ENCODE measurements around the gene SECISBP2. TPM values are rescaled to one million over a fixed set of nuclear protein-coding genes. Genes with fewer than 3 reads are reported as not detected.

The SECISBP2 gene
- total and polyA plus RNA-seq, 5 experiments from 2014 or later: 19.6 to 112 (median 27.9) TPM

DNA sequence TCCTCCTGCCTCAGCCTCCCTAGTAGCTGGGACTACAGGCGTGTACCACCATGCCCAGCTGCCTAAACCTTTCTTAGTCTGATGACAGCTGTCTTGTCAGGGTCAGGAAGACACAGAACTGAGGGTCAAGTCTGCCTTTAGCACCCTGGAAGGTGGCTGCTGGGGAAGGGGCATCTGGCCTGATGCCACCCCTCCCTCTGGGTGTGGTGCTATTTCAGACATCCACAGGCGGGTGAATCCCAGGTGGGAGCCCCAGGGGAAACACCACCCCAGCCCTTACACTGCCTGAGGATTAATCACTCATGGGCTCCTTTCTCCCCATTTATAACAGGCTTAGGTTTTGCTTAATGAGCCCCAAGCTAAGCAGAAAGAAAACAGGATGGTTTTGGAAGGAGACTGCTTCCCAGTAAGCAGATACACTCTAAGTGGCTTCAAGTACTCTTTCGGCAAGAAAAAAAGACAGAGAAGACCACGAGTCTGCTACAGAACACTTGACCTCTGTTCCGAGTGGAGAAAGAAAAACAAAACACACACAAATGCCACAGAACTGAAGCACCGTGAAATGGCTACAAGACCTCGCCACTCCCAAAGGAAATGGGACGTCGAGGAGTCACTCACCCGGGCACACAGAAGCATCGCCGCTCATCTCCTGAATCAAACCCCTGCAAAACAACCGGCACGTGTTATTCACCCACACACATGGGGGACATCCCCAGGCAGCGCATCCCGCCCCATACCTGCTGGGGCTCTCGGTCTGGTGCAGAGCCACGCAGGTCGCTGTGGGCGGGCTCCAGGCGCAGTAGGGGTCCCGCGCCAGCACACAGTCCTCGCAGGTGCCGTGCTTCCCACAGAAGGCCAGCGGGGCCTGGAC lies 62.4 kb downstream of the SECISBP2 start:
- DNase-seq: no peak
- H3K4me3 Mint-ChIP-seq: peak overlapping the region in 3 of 10 donors; percentile 12 to 26 (median 14)
- no peaks in the 10 kb centered on the region for H3K9me3 Mint-ChIP-seq
- H3K27ac Mint-ChIP-seq: peak overlapping the region in 9 of 10 donors; percentile 36 to 95 (median 78)
- H3K27me3 Mint-ChIP-seq: no peaks in the 10 kb centered on the region
- POLR2A ChIA-PET: interaction anchor here (0.9 to 1.1 kb wide), 2 partner anchors 15 to 168 kb away, joined by 3 to 4 read pairs; no protein-coding TSS in a partner anchor
- no peak for ATAC-seq
- peaks cover 34 to 69% (median 56%) of the 10 kb centered on the region in 4 donors for H3K4me1 Mint-ChIP-seq
- H3K36me3 Mint-ChIP-seq: peaks cover 4 to 88% (median 36%) of the 10 kb centered on the region in 3 donors

DNA sequence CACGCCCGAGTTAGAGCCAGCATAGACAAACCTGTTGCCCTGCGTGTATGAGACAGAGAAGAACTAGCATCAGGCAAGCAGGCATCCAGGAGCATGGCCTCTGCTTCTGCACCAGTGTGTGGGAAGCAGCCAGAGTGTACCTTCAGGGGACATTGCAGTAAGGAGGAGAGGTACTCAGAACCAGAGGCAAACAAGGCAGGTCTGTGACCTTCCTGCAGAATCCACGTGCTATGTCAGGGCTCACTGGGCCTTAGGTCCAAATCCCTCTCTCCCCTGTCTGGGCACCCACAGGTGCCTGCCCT lies 63.0 kb downstream of the SECISBP2 start:
- DNase-seq (no peak), ATAC-seq (no peak)
- Mint-ChIP-seq H3K27ac (peak overlapping the region in 8 of 10 donors; percentile 22 to 95 (median 75)), H3K4me1 (peaks cover 31 to 68% (median 51%) of the 10 kb centered on the region in 4 donors), H3K27me3 (no peaks in the 10 kb centered on the region), H3K4me3 (peak overlapping the region in 1 of 10 donors; percentile 14), H3K9me3 (no peaks in the 10 kb centered on the region), H3K36me3 (peaks cover 4 to 93% (median 39%) of the 10 kb centered on the region in 3 donors)
- POLR2A ChIA-PET: no interaction called here

DNA sequence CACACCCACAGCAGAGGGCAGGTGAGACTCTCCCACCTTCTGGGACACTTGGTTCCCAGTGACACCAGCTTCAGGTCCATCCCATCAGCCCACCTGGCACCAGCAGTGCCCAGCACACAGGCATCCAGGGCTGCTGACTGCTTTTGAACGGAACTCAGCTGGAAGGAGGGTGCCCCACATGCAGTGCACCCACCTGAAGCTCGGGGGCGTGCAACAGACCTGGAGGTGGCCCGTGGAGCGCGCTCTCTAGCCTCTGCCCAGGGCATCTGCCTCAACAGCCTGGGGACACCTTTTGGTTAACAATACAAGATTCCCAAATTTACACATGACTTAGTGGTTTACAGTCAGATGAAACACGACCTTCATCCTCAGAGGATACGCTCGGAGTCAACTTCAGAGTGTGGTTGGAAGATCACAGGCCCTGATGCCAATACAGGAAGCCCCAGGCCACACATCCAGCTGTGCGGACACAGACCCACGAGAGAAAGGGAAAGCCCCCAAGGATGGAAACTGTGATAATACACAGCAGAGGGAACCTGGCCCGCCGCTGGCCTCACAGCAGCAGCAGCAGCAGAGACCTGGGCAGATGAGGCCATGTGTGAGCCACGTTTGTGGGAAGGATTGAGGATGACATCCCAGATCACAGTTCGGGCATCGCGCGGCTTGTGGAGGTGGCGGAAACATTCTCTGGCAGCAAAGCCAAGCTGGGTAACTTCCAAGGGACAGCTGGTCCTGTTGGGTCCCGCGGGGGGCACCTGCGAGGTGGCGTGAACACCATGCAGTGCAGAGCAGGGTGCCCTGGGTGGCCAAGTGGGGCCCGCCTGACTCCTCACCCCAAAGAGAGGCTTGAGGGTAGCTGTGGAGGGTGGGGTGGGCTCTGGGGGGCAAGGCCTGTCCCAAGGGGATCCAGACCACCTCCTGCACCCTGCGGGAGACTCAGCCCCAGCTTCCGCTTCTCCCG lies 64.0 kb downstream of the SECISBP2 start:
- H3K36me3 Mint-ChIP-seq: peaks cover 0 to 94% (median 42%) of the 10 kb centered on the region in 3 donors
- peak overlapping the region in 9 of 10 donors; percentile 56 to 95 (median 80) for H3K27ac Mint-ChIP-seq
- POLR2A ChIA-PET: interaction anchor here (0.6 to 1.8 kb wide), 4 partner anchors 9 to 1980 kb away, joined by 3 to 7 read pairs (median 4); no protein-coding TSS in a partner anchor
- no peaks in the 10 kb centered on the region for H3K27me3 Mint-ChIP-seq
- no peak for DNase-seq
- H3K4me1 Mint-ChIP-seq: peaks cover 26 to 60% (median 43%) of the 10 kb centered on the region in 4 donors
- H3K9me3 Mint-ChIP-seq: no peaks in the 10 kb centered on the region
- H3K4me3 Mint-ChIP-seq: peak overlapping the region in 4 of 10 donors; percentile 15 to 56 (median 28)
- ATAC-seq: peak in 1 of 2 donors; percentile 32

DNA sequence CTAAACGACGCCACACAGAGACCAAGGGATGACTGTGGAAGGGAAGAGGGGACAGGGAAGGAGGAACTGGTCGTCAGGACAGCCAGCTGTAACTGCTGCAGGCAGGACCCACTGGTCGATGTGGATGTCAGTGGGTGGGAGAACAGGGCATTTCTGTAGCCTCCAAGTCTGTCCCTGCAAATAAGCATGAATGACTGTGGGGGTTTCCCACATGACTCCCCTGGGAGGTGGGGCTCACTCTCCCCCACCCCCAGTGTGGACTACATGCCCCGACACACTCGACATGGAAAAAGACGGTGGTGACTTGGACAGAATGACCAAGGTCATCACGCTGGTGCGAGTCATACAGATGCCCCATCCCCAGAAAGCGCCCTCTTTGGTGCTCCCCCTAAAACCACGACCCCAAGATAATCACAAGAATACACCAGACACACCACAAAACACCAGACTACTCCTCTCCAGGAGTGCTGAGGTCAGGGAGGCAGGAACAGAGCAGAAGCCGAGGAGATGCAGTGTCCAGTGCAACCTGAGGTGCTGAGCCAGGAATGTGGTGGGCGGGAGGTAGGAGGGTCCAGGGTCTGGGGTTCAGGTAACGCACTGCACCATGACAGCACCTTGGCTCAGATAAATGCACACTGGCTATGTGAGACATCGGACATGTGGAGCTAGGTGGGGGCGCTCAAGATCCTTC lies 64.9 kb downstream of the SECISBP2 start:
- no peaks in the 10 kb centered on the region for H3K27me3 Mint-ChIP-seq
- ATAC-seq: no peak
- peaks cover 26 to 58% (median 41%) of the 10 kb centered on the region in 4 donors for H3K4me1 Mint-ChIP-seq
- H3K9me3 Mint-ChIP-seq: no peaks in the 10 kb centered on the region
- DNase-seq: no peak
- POLR2A ChIA-PET: interaction anchor here (0.6 to 1.8 kb wide), 4 partner anchors 9 to 1979 kb away, joined by 3 to 7 read pairs (median 4); no protein-coding TSS in a partner anchor
- H3K27ac Mint-ChIP-seq: peak overlapping the region; percentile 22 to 89 (median 60)
- peak overlapping the region in 1 of 10 donors; percentile 36 for H3K4me3 Mint-ChIP-seq
- peaks cover 0 to 94% (median 35%) of the 10 kb centered on the region in 3 donors for H3K36me3 Mint-ChIP-seq

DNA sequence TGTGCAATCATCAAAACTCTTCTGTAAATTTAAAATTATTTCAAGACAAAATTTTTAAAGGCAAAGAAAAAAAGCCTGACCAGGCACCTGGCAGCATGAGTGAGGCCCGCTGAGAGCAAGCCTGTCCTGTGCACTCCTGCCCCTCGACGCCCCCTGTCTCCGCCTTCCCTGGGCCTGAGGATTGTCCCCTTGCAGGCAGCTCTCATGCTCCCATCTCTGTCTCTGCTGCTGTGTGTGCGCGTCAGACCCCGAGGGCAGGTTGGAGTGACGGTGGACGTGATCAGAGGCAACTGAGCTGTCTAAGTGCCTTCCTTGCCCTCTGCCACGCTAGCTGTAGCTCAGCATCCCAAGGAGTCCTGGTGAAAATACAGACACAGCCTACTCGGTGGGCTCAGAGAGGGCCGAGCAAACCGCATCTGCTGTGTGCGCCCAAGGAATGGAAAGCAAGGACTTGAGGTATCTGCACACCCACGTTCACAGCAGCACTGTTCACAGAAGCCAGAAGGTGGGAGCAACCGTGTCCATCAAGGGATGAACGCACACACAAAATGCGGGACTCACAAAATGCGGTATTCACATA lies 65.5 kb downstream of the SECISBP2 start:
- peak overlapping the region in 6 of 10 donors; percentile 40 to 93 (median 67) for H3K27ac Mint-ChIP-seq
- peaks cover 26 to 56% (median 41%) of the 10 kb centered on the region in 4 donors for H3K4me1 Mint-ChIP-seq
- peaks cover 0 to 94% (median 31%) of the 10 kb centered on the region in 3 donors for H3K36me3 Mint-ChIP-seq
- ATAC-seq (no peak), DNase-seq (no peak)
- H3K9me3 Mint-ChIP-seq: no peaks in the 10 kb centered on the region
- peak overlapping the region in 1 of 10 donors; percentile 69 for H3K4me3 Mint-ChIP-seq
- no peaks in the 10 kb centered on the region for H3K27me3 Mint-ChIP-seq
- POLR2A ChIA-PET: interaction anchor here (1.4 kb wide), 1 partner anchor 9 kb away, joined by 3 read pairs; no protein-coding TSS in a partner anchor

DNA sequence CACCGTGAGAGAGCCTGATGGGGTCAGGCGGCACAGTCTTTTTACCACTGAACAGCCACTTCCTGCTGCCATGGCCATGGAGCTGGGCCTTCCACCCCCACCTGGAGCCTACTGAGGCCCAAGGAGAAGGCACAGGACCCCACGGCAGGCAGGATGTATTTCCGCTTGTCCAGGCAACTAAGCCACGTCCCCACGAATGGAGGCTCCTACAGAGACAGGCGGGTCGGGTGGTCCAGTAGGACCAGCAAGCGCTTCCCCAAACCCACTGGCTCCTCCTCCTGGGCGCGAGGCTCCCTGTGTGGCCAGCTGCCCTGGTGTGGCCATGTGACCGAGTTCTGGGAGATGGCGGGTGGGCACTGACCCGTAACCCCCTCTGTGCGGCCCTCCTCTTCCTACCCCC lies 66.5 kb downstream of the SECISBP2 start:
- peak overlapping the region in 1 of 10 donors; percentile 8 for H3K4me3 Mint-ChIP-seq
- no peaks in the 10 kb centered on the region for H3K9me3 Mint-ChIP-seq
- peak overlapping the region in 4 of 10 donors; percentile 34 to 91 (median 60) for H3K27ac Mint-ChIP-seq
- POLR2A ChIA-PET: interaction anchor here (1.4 kb wide), 1 partner anchor 8 kb away, joined by 3 read pairs; no protein-coding TSS in a partner anchor
- ATAC-seq (no peak), DNase-seq (no peak)
- H3K27me3 Mint-ChIP-seq: no peaks in the 10 kb centered on the region
- peaks cover 23 to 51% (median 33%) of the 10 kb centered on the region in 4 donors for H3K4me1 Mint-ChIP-seq
- peaks cover 0 to 94% (median 23%) of the 10 kb centered on the region in 3 donors for H3K36me3 Mint-ChIP-seq

DNA sequence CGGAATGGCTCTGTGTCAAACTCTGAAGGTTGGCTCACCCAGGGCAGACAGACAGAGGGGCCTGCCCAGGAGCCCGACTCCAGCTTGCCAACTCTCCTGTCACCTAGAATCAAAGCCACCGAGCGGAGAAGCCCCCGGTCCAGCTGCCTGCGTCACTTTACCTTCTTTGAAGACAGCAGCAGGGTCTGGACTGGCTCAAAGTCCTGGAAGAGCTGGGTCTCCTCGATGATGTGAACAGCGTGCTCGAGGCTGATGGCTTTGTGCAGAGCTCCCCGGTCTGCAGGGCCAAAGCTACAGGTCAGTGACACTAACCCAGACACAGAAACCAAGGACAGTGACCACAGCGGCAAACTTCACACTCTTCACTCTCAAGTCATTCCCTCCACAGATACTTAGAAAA lies 67.9 kb downstream of the SECISBP2 start:
- Mint-ChIP-seq H3K36me3 (peaks cover 0 to 94% (median 24%) of the 10 kb centered on the region in 3 donors), H3K4me3 (no peak overlapping the region), H3K4me1 (peaks cover 20 to 40% (median 28%) of the 10 kb centered on the region in 4 donors), H3K27ac (peak overlapping the region in 6 of 10 donors; percentile 20 to 89 (median 50)), H3K27me3 (no peaks in the 10 kb centered on the region), H3K9me3 (no peaks in the 10 kb centered on the region)
- ATAC-seq: no peak
- POLR2A ChIA-PET: interaction anchor here (0.7 to 1.4 kb wide), 3 partner anchors 11 to 154 kb away, joined by 3 read pairs; no protein-coding TSS in a partner anchor
- no peak for DNase-seq

DNA sequence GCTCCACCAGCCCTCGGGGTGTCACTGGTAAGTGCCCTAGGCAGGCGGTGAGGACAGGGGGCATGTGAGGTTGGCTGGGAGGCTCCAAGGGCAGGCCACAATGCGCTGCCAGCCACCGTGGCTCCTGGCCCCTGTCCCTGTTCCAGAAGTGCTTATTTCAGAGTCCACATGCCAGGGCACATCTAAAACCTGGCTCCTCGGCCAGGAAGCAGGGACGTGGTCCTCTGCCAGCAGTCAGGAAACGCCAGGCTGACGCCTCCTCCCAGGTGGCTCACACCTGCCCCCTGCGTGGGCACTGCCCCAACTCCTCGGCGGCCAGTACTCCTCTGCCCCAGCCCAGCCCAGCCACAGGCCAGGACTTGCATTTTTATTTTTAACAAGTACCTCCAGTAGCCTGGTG lies 68.5 kb downstream of the SECISBP2 start:
- H3K4me3 Mint-ChIP-seq: no peak overlapping the region
- peak overlapping the region in 2 of 10 donors; percentile 51 to 89 for H3K27ac Mint-ChIP-seq
- POLR2A ChIA-PET: no interaction called here
- no peak for DNase-seq
- no peak for ATAC-seq
- H3K9me3 Mint-ChIP-seq: no peaks in the 10 kb centered on the region
- no peaks in the 10 kb centered on the region for H3K27me3 Mint-ChIP-seq
- peaks cover 16 to 35% (median 22%) of the 10 kb centered on the region in 4 donors for H3K4me1 Mint-ChIP-seq
- H3K36me3 Mint-ChIP-seq: peaks cover 0 to 94% (median 22%) of the 10 kb centered on the region in 3 donors

DNA sequence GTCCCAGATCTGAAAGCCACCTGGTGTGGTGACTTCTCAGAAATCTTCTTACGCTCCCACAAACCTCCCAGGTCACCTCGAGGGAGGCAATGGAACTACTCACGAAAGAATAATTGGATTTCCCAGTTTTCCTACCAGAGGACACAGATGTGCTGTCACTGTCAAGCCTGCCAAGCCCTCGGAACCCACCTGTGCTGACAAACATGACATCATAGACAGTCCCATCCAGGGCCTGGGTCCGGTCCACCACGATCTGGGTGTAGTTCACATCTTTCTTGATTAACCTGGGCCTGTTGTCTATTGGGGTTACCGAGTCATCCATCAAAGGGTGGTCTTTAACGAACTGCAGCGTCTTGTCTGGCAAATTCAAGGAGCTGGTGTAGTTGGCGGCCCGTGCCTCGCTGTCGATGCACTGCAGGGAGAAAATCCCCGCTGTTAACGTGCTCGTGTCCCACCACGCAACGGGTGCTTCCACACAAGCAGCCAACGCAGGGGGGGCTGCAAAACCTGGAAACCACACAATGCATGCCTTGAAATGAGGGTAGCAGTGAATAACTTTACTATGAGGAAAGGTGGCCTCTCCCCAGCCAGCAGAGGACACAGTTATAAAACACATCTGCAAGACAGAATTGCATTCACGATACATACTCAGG lies 69.0 kb downstream of the SECISBP2 start:
- peaks cover 0 to 94% (median 22%) of the 10 kb centered on the region in 3 donors for H3K36me3 Mint-ChIP-seq
- POLR2A ChIA-PET: no interaction called here

DNA sequence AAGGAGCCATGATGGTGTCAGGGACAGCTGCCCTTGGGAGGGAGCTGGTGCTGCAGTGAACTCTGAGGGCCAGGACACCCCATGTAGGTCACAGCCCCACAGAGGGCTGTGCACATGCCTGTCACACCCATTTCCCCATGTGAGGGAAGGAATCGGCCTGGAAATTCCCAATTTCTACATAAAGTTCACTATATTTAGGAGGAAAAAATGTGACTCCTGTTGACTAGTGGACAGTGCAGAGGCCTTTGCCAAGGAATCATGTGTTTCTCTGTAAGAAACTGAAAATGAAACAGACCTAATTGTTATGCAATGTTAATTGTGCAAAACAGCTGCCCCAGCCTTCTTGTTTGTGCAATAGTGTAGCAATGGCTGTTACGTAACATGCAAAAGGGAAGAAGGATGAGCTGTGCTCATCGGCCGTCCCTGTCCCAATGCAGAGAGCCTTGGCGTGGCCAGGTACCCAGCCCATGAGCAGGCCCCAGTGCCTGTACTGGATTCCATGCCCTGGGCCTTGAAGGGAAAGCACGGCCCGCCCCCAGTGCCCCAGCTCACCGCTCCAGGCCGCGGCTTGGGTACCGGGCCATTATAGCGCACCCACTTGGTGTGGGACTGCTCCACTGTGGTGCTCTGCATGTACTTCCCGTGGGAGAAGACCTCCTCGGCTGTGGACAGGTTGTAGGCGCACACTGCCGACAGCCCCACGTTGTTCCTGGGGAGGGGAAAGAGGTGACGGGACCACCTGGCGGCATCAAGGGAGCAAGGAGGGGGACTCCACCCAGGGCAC lies 70.0 kb downstream of the SECISBP2 start:
- Mint-ChIP-seq H3K36me3 (peaks cover 0 to 96% (median 21%) of the 10 kb centered on the region in 3 donors), H3K4me3 (no peak overlapping the region), H3K27ac (peak overlapping the region in 3 of 10 donors; percentile 18 to 69 (median 47)), H3K27me3 (no peaks in the 10 kb centered on the region), H3K9me3 (no peaks in the 10 kb centered on the region), H3K4me1 (peaks cover 9 to 24% (median 10%) of the 10 kb centered on the region in 4 donors)
- DNase-seq (no peak), ATAC-seq (no peak)
- POLR2A ChIA-PET: no interaction called here

More for the DNA sequence above, 69.0 kb downstream of the SECISBP2 start:
- ATAC-seq (no peak), DNase-seq (no peak)
- H3K27me3 Mint-ChIP-seq: no peaks in the 10 kb centered on the region
- no peak overlapping the region for H3K4me3 Mint-ChIP-seq
- no peaks in the 10 kb centered on the region for H3K9me3 Mint-ChIP-seq
- H3K4me1 Mint-ChIP-seq: peaks cover 15 to 31% (median 17%) of the 10 kb centered on the region in 4 donors
- H3K27ac Mint-ChIP-seq: peak overlapping the region in 2 of 10 donors; percentile 34 to 44

All from naive thymus-derived CD8-positive, alpha-beta T cell (primary cell).